Esophagus squamous epithelium (tissue), 5 donors: Measurements from ENCODE around the gene MSMP. TPM values are rescaled to one million over a fixed set of nuclear protein-coding genes. Genes with fewer than 3 reads are reported as not detected.

Experiments
- DNase-seq: peaks from one replicate; lab custom pipeline; 2025; lab: John Stamatoyannopoulos, UW
- H3K27ac ChIP-seq, 4 donors: fragments of 200-600 bp; sonication (generic); one replicate each; pipeline ENCODE4 v1.5.1; 2016 to 2019; ENCODE audit warnings: mild to moderate bottlenecking in 1 of 4
- H3K27me3 ChIP-seq, 4 donors: fragments of 200-600 bp; sonication (generic); 1 replicate in 3 of 4; 2 replicates in 1 of 4; pipeline versions ENCODE4 v1.5.1 to v1.6.0; 2017 to 2021; ENCODE audit warnings: antibody characterized with exemption in 1 of 4
- H3K36me3 ChIP-seq, 3 donors: fragments of 200-600 bp; sonication (generic); one replicate each; pipeline ENCODE4 v1.5.1; 2016 to 2019
- H3K4me1 ChIP-seq, 3 donors: fragments of 200-600 bp; sonication (generic); one replicate each; pipeline ENCODE4 v1.5.1; 2017 to 2019
- H3K4me3 ChIP-seq, 4 donors: fragments of 200-600 bp; sonication (generic); 1 replicate in 3 of 4; 2 replicates in 1 of 4; pipeline ENCODE4 v1.5.1; 2016 to 2019; ENCODE audit warnings: mild to moderate bottlenecking in 2 of 4, moderate library complexity in 1 of 4
- H3K9me3 ChIP-seq, 3 donors: fragments of 200-600 bp; sonication (generic); one replicate each; pipeline ENCODE4 v1.5.1; 2016 to 2019
- POLR2A ChIP-seq, 4 donors: fragments of 450-650 bp; IDR thresholded peaks; one replicate each; pipeline ENCODE4 v1.6.1; 2017; ENCODE audit warnings: antibody characterized with exemption in 4 of 4, mild to moderate bottlenecking in 4 of 4, moderate library complexity in 3 of 4
- WGBS, 2 donors: methylation state at CpG; one replicate each; pipeline ENCODE4 v1.1.5; 2018; 5-methylcytosine and 5-hydroxymethylcytosine counted together
- intact Hi-C: fragments of 100-400 bp; cut with DNase I; formaldehyde crosslinking; loops from one replicate; pipeline ENCODE4 v1.15.0; 2022
- total RNA-seq, 4 donors: library from RNA; depleted of rRNA; stranded (reverse); fragments of >200 nt; gene quantifications; one replicate each; pipeline ENCODE4 v1.1.0, GENCODE V29; 2016
- TF ChIP-seq, protein P1 (sequence below), 6 experiments: fragments of 450-650 bp in 4 of 6; fragments of 200-600 bp in 2 of 6; sonication (generic) in 2 of 6; IDR thresholded peaks; one replicate each; pipeline ENCODE4 v1.5.1; 2016 to 2019; ENCODE audit warnings: antibody characterized with exemption in 6 of 6, mild to moderate bottlenecking in 4 of 6, moderate library complexity in 4 of 6
- donor health status: DM: yes; HTN: yes; CAD: no.

MSMP gene
- total RNA-seq, 4 donors from 2014 or later: not detected

DNA sequence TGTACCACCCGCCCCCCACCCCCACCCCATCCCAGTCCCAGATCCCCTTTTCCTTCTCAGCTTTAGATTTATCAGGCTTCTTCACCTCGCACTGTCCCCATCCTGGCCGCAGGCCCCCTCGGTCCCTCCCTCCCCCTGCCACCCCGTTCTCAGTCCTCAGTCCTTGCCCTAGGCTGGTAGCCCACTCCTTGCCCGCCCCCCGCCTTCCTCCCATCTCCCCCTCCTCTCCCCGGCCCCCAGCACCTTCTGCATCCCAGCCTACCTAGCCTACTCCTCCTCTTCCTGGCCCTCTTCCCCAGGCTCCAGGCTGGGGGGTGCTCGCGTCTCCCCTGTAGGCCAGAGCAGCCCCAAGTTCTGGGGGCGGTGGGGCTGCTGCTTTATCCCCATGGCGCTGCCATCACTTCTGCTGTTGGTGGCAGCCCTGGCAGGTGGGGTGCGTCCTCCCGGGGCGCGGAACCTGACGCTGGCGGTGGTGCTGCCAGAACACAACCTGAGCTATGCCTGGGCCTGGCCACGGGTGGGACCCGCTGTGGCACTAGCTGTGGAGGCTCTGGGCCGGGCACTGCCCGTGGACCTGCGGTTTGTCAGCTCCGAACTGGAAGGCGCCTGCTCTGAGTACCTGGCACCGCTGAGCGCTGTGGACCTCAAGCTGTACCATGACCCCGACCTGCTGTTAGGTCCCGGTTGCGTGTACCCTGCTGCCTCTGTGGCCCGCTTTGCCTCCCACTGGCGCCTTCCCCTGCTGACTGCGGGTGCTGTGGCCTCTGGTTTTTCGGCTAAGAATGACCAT, 38.1 kb upstream of the MSMP start:
- H3K4me3 ChIP-seq: peak overlapping the region; percentile 22 to 74 (median 50)
- DNase-seq: no peak
- WGBS, 2 donors: 79 to 89% methylated on average over 11 to 12 of the region's 34 CpGs
- intact Hi-C loops: loop anchor here (5.0 kb wide), 1 partner anchor 90 kb away; no protein-coding TSS in a partner anchor
- peaks cover 0 to 27% (median 0%) of the 10 kb centered on the region in 4 donors for H3K27me3 ChIP-seq
- H3K9me3 ChIP-seq: no peaks in the 10 kb centered on the region
- H3K36me3 ChIP-seq: no peaks in the 10 kb centered on the region
- peaks cover 5 to 43% (median 18%) of the 10 kb centered on the region in 3 donors for H3K4me1 ChIP-seq
- peak overlapping the region; percentile 67 to 89 (median 74) for H3K27ac ChIP-seq
- TF ChIP-seq, protein P1, sequence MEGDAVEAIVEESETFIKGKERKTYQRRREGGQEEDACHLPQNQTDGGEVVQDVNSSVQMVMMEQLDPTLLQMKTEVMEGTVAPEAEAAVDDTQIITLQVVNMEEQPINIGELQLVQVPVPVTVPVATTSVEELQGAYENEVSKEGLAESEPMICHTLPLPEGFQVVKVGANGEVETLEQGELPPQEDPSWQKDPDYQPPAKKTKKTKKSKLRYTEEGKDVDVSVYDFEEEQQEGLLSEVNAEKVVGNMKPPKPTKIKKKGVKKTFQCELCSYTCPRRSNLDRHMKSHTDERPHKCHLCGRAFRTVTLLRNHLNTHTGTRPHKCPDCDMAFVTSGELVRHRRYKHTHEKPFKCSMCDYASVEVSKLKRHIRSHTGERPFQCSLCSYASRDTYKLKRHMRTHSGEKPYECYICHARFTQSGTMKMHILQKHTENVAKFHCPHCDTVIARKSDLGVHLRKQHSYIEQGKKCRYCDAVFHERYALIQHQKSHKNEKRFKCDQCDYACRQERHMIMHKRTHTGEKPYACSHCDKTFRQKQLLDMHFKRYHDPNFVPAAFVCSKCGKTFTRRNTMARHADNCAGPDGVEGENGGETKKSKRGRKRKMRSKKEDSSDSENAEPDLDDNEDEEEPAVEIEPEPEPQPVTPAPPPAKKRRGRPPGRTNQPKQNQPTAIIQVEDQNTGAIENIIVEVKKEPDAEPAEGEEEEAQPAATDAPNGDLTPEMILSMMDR (IDR thresholded peaks at IDR 0.05): no peak
- TF ChIP-seq POLR2A (IDR thresholded peaks at IDR 0.05): no peak

DNA sequence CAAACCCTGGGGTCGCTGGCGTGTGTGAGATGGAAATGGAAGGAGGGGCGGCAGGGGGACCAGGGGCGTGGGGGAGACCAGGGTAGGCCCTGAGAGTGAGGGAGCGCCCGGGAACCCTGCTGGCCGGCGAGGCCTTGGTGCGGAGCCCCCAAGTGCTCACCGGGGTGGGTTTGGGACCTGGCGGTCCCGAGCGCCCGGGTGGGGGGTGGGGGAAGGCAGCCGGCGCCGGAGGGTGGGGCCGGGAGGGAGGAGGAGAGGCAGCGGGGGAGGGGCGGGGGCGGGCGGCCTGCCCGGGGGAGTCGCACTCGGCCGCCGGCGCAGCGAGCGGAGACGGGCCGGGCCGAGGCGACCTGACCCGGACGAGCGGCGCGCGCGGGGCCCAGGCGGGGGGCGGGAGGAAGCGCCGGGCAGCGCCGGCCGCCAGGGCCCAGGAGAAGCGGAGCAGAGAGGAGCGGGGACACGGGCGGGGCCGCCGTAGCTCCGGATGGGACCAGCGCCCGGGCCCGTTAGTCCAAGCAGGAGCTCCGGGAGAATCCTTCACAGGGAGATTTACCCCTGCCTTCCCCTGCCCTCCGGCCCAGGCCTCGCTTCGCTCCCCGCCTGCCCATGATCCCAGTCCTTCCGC, 37.3 kb upstream of the MSMP start, which contains the start of gene NPR2:
NPR2 (plus strand) TSS at position 295 of the 625 bp plus-strand sequence. CDS start 818 bp downstream, outside the sequence.
- 9 to 26% methylated on average over 11 to 22 of the region's 64 CpGs for WGBS, 2 donors
- no peaks in the 10 kb centered on the region for H3K9me3 ChIP-seq
- peak within 1 kb of the TSS; percentile 67 to 89 (median 76) for H3K27ac ChIP-seq
- no peak for DNase-seq
- intact Hi-C loops: loop anchor here (5.0 kb wide), 1 partner anchor 91 kb away; no protein-coding TSS in a partner anchor
- H3K27me3 ChIP-seq: peaks cover 0 to 27% (median 0%) of the 10 kb centered on the region in 4 donors
- no peaks in the 10 kb centered on the region for H3K36me3 ChIP-seq
- H3K4me1 ChIP-seq: peaks cover 5 to 43% (median 18%) of the 10 kb centered on the region in 3 donors
- TF ChIP-seq, protein P1 (IDR thresholded peaks at IDR 0.05): no peak
- TF ChIP-seq POLR2A (IDR thresholded peaks at IDR 0.05): no peak
- peak within 1 kb of the TSS; percentile 22 to 74 (median 50) for H3K4me3 ChIP-seq

DNA sequence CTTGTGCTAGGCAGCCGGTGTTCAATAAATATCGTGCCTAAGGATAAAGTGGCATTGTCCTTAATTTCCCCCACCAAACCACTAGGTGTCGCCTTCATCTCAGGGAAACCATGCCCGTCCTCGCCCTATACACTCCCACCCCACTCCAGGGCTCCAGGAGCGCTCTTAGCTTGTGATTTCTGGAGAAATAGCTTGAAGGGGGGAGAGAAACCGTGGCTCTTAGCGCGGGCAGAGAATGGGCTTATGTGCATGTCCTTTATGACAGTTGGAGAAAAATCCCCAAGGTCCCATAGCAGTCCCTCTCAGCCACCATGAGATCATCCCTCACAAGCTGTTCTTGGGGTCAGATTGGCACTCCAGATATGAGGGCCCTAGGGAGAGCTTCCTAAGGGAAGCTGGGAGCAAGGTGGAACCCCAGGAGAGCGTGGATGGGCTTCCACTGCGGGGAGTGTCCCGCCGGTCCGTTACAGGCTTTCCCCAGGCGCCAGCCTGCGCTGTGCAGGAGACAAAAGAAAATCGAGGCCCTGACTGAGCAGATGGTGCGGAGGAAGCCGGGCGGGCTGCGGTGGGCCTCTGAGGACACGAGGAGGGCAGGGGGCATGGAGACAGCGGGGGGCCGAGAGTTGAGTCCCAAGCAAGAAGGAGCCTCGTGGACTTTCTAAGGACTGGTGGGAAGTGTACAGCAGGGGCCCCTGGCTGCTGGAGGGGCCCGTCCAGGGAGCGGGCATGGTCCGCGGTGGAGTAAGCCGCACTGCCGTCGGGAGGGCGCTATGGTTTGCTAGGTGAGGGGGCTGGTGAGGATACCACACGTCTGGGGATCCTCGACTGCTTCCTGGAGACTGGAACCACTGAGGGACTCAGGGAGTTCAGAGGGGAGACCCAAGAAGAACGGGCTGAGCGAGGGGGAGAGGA, 36.6 kb upstream of the MSMP start:
- intact Hi-C loops: loop anchor here (5.0 kb wide), 1 partner anchor 92 kb away; no protein-coding TSS in a partner anchor
- TF ChIP-seq, protein P1 (IDR thresholded peaks at IDR 0.05): peak; percentile 67 to 89 (median 85)
- TF ChIP-seq POLR2A (IDR thresholded peaks at IDR 0.05): no peak
- DNase-seq: no peak
- Histone ChIP-seq H3K4me3 (peak overlapping the region; percentile 22 to 74 (median 50)), H3K4me1 (peaks cover 5 to 43% (median 18%) of the 10 kb centered on the region in 3 donors), H3K9me3 (no peaks in the 10 kb centered on the region), H3K27me3 (peaks cover 0 to 29% (median 0%) of the 10 kb centered on the region in 4 donors), H3K36me3 (no peaks in the 10 kb centered on the region), H3K27ac (peak overlapping the region; percentile 67 to 89 (median 76))
- WGBS, 2 donors: 32 to 46% methylated on average over 21 to 22 of the region's 37 CpGs

DNA sequence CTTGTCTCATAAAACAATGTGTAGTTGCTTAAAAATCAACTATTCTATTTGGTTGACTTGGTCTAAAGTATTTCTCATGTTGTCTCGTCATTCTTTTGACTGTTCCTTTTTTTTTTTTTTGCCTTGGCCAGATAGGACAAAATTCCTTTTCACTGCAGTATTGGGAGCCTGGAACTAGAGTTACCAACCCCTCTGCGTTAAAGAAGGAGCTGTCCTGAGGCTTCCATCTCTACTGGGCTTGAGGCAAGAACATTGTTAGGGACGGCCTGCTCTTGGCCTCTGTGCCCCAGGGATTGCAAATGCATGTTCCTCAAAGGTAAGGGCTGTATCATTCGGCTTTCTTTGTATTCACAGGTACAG, 35.9 kb upstream of the MSMP start:
- no peak overlapping the region for H3K27ac ChIP-seq
- WGBS, 2 donors: 31 to 40% methylated on average over 3 to 4 of the region's 4 CpGs
- intact Hi-C loops: loop anchor here (5.0 kb wide), 1 partner anchor 92 kb away; no protein-coding TSS in a partner anchor

More for the DNA sequence above, 35.9 kb upstream of the MSMP start:
- Histone ChIP-seq H3K36me3 (no peaks in the 10 kb centered on the region), H3K4me1 (peaks cover 5 to 43% (median 18%) of the 10 kb centered on the region in 3 donors), H3K27me3 (peaks cover 0 to 34% (median 0%) of the 10 kb centered on the region in 4 donors), H3K4me3 (no peak overlapping the region), H3K9me3 (no peaks in the 10 kb centered on the region)
- TF ChIP-seq POLR2A (IDR thresholded peaks at IDR 0.05): no peak
- TF ChIP-seq, protein P1 (IDR thresholded peaks at IDR 0.05): no peak
- no peak for DNase-seq
